Right lobe of liver (tissue), 4 donors: ENCODE data around the gene GNPAT.

Source experiments
- CTCF ChIP-seq, 4 donors: fragments of 200-600 bp in 3 of 4; fragments of 450-650 bp in 1 of 4; IDR thresholded peaks; one replicate each; pipeline versions ENCODE4 v1.5.1 to v1.8.0; 2016 to 2022; ENCODE audit warnings: antibody characterized with exemption in 4 of 4, mild to moderate bottlenecking in 2 of 4
- POLR2A ChIP-seq: fragments of 450-650 bp; IDR thresholded peaks from one replicate; pipeline ENCODE4 v1.6.1; 2017; ENCODE audit warnings: antibody characterized with exemption, mild to moderate bottlenecking
- donor health status: DM: no; HTN: no; CAD: no.
- donor health status: DM: no; HTN: no; CAD: no.
- donor health status: DM: no; HTN: yes; CAD: no.

DNA sequence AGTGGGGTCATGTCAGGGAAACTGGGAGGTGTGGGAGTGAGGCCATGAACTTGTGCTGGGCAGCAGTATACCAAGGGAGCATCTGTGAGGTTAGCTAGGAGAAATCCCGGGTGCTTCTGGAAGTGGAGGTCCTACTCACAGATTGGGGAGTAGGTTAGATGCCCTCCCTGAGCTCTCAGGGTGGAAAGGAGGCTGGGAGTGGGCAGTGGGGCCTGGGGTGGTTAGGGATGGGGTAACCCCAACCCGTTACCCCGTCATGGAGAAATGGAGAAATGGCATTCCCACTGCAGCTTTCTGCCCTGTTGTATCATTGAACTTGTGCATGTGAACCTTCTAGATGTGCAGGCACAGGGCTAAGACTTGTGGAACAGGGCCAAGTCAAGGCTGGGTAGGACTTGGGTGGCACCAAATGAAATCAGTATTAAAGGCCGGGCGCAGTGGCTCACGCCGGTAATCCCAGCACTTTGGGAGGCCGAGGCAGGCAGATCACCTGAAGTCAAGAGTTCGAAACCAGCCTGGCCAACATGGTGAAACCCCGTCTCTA lies 69.5 kb downstream of the GNPAT start:
- no peak for TF ChIP-seq POLR2A
- no peak for TF ChIP-seq CTCF (IDR thresholded peaks at IDR 0.05)
